Measurements from ENCODE around the gene ENTPD2. TPM values are rescaled to one million over a fixed set of nuclear protein-coding genes. Genes with fewer than 3 reads are reported as not detected.

The ENTPD2 gene
- total and polyA plus RNA-seq, 9 of the 15 experiments (the other 6 are each of a cell fraction or from before 2014, with no cell fraction given): 0.04 to 0.60 (median 0.14) TPM; not detected in 4

- TF ChIP-seq ZNF407 (IDR thresholded peaks at IDR 0.05; ENCODE audit: low read depth) (no peak), POLR2AphosphoS5 (IDR thresholded peaks at IDR 0.05; ENCODE audit: control insufficient read depth, insufficient read depth, low read depth, low read length) (peak; percentile 41; the same call in 1 of the 2 replicates), POLR3G (IDR thresholded peaks at IDR 0.05; ENCODE audit: extremely low read depth, insufficient read length, insufficient replicate concordance) (no peak), FOXA3 (CRISPR knock-in tag; conservative IDR thresholded peaks at IDR 0.05 in 1 of 2, IDR thresholded peaks at IDR 0.05 in 1 of 2) (0 out of 4 replicates have a peak, but pooled peaks of 1 of the 2 experiments have one; percentile 21), TCF3 (CRISPR knock-in tag; IDR thresholded peaks at IDR 0.05) (peak; percentile 24; the same call in 1 of the 2 replicates), ZNF24 (IDR thresholded peaks at IDR 0.05) (peak; percentile 100), HDAC3 (IDR thresholded peaks at IDR 0.05; ENCODE audit: borderline replicate concordance, partially characterized antibody) (peak; percentile 100), YY1 (IDR thresholded peaks at IDR 0.05; ENCODE audit: borderline replicate concordance in 1 of 3, control insufficient read depth in 1 of 3, extremely low read depth in 1 of 3, insufficient read depth in 3 of 3, insufficient read length in 1 of 3, insufficient replicate concordance in 2 of 3, low read depth in 1 of 3, low read length in 2 of 3) (peak; percentile 71 to 94 (median 89)), PHF20 (IDR thresholded peaks at IDR 0.05; ENCODE audit: partially characterized antibody) (peak; percentile 56), HNRNPH1 (optimal IDR thresholded peaks at IDR 0.05; ENCODE audit: low read depth, low read length) (no peak), ETV5 (CRISPR knock-in tag; IDR thresholded peaks at IDR 0.05; ENCODE audit: low read depth) (peak; percentile 54; the same call in 1 of the 2 replicates)
- TF ChIP-seq, protein P1, sequence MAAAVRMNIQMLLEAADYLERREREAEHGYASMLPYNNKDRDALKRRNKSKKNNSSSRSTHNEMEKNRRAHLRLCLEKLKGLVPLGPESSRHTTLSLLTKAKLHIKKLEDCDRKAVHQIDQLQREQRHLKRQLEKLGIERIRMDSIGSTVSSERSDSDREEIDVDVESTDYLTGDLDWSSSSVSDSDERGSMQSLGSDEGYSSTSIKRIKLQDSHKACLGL (CRISPR knock-in tag; IDR thresholded peaks at IDR 0.05; ENCODE audit: borderline replicate concordance, poor library complexity, severe bottlenecking): peak; percentile 95
- TF ChIP-seq, protein P2, sequence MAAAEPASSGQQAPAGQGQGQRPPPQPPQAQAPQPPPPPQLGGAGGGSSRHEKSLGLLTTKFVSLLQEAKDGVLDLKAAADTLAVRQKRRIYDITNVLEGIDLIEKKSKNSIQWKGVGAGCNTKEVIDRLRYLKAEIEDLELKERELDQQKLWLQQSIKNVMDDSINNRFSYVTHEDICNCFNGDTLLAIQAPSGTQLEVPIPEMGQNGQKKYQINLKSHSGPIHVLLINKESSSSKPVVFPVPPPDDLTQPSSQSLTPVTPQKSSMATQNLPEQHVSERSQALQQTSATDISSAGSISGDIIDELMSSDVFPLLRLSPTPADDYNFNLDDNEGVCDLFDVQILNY (CRISPR knock-in tag; IDR thresholded peaks at IDR 0.05): 0 out of 2 replicates have a peak, but pooled peaks have one; percentile 39
Observed at GRCh38 chr9:137086531-137087408, 32.9 kb upstream of the ENTPD2 start, which contains the start of gene MAN1B1 (continued).

Measured in K562 (cell line).